Thyroid gland (tissue), 4 donors: ENCODE measurements around the gene ALPL.

ENCODE experiments used
- CTCF ChIP-seq, 6 experiments: fragments of 200-600 bp in 3 of 6; fragments of 450-650 bp in 3 of 6; sonication (generic) in 3 of 6; IDR thresholded peaks; one replicate each; pipeline ENCODE4 v1.5.1; 2016 to 2019; ENCODE audit warnings: antibody characterized with exemption in 6 of 6, mild to moderate bottlenecking in 2 of 6, inconsistent platforms in 1 of 6, moderate library complexity in 1 of 6
- POLR2A ChIP-seq, 2 donors: fragments of 450-650 bp; IDR thresholded peaks; one replicate each; pipeline ENCODE4 v1.6.1; 2017; ENCODE audit warnings: antibody characterized with exemption in 2 of 2, mild to moderate bottlenecking in 2 of 2, moderate library complexity in 1 of 2

GRCh38 chr1:21621761-21622436 lies 112.7 kb downstream of the ALPL start:
- TF ChIP-seq CTCF (IDR thresholded peaks at IDR 0.05) (no peak), POLR2A (IDR thresholded peaks at IDR 0.05) (no peak)
